IPS-NIHi7 (cell line): Measurements from ENCODE around the gene FRMD5.
"Not testable (repeated sequence)": the region's sequence is repeated elsewhere in the genome, so short reads cannot be mapped to it uniquely, and the experiment has no call there.

Experiments used
- DNase-seq: peaks from one replicate; pipeline ENCODE4 v3.0.0; 2012; ENCODE audit warnings: mixed read lengths; ENCODE audit errors: extremely low spot score

The FRMD5 gene

GRCh38 chr15:44032820-44033219 lies 162.3 kb downstream of the FRMD5 start:
- DNase-seq = not testable (repeated sequence)

GRCh38 chr15:44029940-44030568 lies 165.0 kb downstream of the FRMD5 start:
- DNase-seq = no peak

DNA sequence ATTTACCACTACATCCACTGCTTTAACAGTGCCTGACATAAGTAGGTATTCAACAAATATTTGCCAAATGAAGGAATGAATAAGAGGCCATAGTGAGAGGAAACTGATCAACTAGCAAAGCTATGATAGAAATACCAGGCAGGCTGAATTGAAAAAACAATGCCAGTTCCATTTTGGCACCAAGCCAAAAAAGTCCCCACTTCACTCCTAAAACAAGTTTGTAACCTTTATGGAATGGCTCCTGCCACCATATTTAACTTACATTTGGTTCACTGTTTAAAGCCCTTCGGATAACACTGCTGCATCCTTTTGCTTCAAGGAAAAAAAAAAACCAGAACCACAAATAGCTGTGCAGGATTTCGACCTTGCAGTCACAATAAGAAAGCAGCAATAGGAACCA lies 166.1 kb downstream of the FRMD5 start:
- no peak for DNase-seq

DNA sequence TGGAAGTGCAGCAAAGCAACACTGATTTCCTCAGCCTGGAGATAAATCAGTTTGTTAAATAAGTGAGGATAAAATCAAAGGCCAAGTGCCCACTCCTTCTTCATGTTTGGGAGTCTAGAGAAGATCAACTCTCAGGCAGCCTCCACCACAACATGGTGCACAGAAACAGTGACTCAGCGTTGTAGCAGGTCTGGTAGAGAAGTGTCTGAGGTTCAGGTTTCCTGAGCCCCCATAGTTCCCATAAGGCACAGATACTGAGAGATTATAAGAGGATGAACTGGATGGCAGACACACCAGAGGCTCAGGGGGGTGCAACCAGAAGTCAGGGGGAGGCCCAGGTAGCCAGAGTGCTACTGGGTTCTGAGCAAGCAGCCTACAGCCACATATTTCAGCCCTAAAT lies 166.7 kb downstream of the FRMD5 start:
- no peak for DNase-seq

DNA sequence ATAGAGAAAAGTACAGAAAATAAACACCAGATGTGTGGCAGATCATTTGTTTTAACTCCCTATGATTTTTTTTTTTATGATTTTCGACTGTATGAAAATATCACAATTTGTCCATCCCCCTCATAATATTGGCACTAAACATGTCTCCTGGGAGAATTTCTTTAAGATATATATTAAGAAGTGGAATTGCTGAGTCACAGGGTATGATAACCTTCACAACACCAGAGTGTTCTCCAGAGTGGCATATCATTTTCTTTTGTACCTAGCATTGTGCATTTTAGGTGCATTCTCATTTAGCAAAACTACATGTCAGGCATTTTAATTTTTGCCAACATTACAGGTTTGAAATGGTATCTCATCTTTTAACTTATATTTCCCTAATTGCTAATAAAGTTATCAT lies 170.9 kb downstream of the FRMD5 start:
- no peak for DNase-seq

DNA sequence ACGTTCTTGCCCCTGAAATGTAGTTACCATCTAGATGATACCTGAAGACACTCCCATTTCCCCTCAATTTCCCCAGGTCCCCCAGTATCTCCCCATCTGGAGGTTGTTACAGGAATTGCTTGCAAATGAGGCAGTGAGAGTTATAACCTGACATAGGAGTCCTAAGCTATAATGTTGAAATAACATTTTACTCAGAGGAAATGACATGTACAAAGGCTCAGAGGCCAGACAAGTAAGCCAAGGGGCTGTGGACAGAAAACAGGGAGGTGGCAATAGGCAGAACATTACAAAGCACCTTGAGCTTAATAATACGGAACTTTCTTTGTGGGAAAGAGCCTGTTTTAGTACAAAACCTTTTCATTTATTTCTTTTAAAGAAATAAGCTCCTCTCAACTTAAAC lies 171.9 kb downstream of the FRMD5 start:
- no peak for DNase-seq

DNA sequence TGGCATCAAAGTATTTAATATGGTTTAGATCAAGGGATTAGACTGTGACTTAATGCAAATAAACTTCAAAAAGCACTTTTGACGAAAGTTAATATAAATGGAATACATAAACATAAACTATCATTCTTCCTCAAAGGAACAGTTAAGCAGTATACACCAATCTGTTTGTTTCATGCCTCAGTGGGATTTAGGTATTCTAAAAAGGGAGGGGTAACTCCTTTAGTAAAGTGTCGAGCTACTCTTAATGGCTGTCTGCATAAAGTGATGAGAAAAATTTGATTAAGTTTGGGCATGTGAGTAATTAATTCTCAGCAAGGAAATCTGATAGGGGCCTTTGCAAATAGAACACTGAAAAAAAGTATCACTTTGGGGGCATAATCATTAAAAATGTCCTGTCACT lies 176.9 kb downstream of the FRMD5 start:
- DNase-seq = no peak

DNA sequence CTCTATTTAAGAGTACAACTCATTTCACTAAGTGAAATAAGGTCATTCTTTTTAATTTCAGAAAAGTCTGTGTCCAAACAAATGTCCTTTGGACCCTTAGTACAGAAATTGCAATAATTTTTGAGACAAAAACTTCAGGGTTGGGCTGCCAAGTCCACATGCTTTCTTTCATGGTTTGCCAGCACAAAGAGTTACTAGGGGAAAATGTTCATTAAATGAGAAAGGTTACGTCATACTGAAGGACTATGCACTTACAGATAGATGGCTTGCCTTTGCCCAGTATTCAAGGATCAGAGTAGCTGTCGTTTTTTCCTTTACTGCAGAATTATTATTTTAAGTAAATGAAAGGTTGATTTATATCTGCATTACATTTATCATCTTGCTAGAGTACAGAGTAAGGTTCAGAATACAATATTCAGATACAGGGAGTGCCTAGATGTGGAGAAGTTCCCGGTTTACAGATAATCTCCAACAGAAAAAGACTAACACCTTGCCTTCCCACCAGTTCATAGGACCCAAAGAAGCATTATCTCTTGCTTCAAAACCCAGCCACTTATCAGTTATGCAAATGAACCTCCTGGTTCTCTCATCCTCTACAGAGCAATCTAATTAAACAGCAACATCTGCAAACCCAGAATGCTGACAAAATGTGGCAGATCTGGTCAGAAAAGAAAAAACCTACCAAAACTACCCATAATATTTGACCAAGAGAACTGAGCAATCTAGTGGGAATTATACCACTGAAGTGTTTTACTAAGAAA lies 179.3 kb downstream of the FRMD5 start:
- DNase-seq = no peak

- no peak for DNase-seq
Observed at GRCh38 chr15:44011238-44011854, 183.7 kb downstream of the FRMD5 start.

DNA sequence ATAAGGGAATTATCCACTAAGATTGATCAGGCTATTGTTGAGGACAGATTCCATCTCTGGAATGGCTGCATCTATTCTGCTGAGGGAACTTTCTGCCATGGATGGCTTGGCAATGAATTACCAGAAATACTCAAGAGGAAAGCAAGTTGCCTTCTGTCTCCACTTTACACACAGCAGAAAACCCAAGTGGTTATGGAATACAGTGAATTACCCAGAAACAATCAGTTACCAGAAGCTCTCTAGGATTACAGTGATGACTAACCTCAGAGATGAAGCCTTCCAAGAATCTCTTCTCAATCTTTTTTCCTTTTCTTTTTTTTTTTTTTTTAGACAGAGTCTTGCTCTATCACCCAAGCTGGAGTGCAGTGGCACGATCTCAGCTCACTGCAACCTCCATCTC lies 185.0 kb downstream of the FRMD5 start:
- no peak for DNase-seq

- no peak for DNase-seq
Observed at GRCh38 chr15:44009038-44009437, 186.0 kb downstream of the FRMD5 start.

DNA sequence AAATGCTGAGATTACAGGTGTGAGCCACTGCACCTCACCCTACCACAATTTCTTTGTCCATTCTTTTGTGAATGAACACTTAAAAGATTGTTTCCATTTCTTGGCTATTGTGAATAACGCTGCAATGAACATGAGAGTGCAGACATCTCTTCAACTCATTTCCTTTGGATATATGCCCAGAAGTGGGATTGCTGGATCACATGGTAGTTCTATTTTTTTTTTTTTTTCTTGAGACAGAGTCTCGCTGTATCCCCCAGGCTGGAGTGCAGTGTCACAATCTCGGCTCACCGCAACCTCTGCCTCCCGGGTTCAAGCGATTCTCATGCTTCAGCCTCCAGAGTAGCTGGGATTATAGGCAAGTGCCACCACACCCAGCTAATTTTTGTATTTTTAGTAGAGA lies 194.8 kb downstream of the FRMD5 start:
- not testable (repeated sequence) for DNase-seq

DNA sequence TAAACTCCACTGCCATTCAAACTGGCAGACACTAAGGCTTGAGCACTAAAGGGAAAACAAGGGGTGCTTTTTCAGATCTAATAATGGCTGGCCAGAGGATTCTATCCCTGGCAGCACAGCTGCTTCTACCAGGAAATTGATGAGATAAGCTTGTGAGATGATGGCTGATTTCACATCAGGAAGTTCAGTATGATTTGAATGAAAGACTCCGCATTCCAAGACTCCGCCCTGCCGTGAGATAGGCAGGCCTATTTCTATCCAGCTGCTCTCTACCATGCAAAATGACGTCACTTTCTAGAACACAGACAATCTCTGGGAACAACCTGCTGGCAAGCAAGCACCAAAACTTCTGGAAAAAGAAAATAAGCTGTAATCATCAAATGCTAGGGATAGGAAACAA lies 196.5 kb downstream of the FRMD5 start:
- DNase-seq = no peak

- no peak for DNase-seq
Observed at GRCh38 chr15:43991206-43991605, 203.9 kb downstream of the FRMD5 start.

GRCh38 chr15:43989938-43990337 lies 205.1 kb downstream of the FRMD5 start:
- DNase-seq = no peak

DNA sequence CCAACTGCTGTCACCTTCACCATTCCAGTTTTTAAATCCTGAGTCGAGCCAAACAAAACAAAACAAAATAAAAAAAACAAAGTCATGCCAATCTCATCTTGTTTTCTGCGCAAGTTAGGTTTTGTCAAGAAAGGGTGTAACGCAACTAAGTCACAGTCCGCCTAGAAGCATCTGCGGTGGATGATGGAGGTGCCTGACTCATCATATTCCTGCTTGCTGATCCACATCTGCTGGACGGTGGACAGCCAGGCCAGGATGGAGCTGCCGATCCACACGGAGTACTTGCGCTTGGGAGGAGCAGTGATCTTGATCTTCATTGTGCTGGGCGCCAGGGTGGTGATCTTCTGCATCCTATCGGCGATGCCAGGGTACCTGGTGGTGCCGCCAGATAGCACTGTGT lies 206.2 kb downstream of the FRMD5 start:
- DNase-seq = no peak

GRCh38 chr15:43987924-43988323 lies 207.1 kb downstream of the FRMD5 start:
- no peak for DNase-seq

DNA sequence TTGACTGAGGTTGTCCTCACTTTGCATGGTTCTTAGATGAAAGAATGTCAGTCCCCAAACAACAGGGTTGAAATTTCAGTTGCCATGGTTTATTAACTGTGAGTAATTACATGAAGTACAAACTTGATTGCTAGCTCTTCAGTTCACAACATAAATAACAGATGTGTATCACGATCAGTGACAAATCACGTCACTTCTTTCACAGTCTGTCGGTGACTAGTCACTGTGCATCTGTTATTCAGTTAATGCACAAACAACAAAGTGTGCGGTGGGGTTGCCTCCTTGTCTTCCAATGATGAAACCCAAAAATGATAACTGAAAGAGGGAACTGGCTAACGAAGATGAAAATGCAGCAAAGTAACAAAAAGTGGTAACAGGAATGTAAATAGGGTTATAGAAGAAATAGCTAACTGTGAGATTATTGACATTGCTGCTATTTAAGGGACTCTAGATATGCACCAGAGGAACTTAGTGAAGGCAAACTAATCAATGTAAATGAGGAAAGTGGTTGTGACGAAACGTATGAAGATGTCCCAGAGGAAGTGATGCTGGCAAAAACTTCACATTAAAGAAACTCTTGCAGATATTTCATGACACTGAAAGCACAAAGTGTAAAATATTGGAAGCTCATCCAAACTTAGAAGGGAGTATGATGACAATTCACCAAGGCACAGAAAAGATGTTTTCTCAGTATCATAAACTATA lies 208.9 kb downstream of the FRMD5 start:
- no peak for DNase-seq

- DNase-seq = no peak
Observed at GRCh38 chr15:43981576-43981975, 213.5 kb downstream of the FRMD5 start.

GRCh38 chr15:43977072-43977884 lies 217.8 kb downstream of the FRMD5 start:
- no peak for DNase-seq

DNA sequence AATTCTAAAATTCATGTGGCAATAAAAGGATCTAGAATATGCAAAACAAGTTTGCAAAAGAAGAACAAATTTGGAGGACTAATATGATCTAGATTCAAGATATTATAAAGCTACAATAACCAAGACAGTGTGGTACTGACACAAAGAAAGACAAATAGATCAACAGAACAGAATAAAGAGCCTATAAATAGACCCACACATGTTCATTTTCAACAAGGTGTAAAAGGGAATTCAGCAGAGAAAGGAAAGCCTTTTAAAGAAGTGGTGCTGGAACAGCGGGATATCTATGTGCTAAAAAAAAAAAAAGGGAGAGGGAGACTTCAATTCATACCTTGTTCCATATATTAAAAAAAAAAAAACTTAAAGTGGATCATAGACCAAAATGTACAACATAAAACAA lies 219.3 kb downstream of the FRMD5 start:
- no peak for DNase-seq

GRCh38 chr15:43975326-43975725 lies 219.7 kb downstream of the FRMD5 start:
- DNase-seq = no peak
